ENCODE results near the gene CDH22. TPM values are rescaled to one million over a fixed set of nuclear protein-coding genes. Genes with fewer than 3 reads are reported as not detected.

Gene CDH22
- total and polyA plus RNA-seq, 11 donors, result 0.03 to 0.90 (median 0.48) TPM

DNA sequence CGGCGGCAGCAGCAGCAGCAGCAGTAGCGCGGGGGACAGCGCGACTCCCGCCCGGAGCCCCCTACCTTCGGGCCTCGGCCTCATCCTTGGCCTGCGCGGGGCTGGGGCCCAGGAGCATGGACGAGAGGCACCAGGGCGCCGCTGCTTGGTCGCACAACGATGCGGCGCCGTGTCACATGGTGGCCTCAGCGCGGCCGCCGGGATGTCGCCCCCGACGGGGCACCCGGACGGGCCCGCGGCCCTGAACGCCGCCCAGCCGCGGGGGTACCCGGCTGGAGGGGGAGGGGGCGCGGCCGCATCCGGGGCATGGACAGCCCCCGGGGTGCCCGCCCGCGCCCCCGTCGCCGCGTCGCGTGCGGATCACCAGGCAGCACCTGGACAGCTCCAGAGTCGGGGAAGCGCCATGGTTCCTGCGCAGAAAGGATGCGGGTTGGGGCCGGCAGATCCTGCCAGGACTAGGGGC is 57.1 kb downstream of the CDH22 start:
- Histone ChIP-seq H3K27me3 (peaks cover 22 to 84% (median 54%) of the 10 kb centered on the region in 9 donors), H3K9me3 (no peaks in the 10 kb centered on the region), H3K36me3 (no peaks in the 10 kb centered on the region), H3K4me3 (no peak overlapping the region), H3K27ac (no peak overlapping the region), H3K4me1 (peaks cover 0 to 13% (median 1%) of the 10 kb centered on the region in 12 donors)
- TF ChIP-seq, protein P1, sequence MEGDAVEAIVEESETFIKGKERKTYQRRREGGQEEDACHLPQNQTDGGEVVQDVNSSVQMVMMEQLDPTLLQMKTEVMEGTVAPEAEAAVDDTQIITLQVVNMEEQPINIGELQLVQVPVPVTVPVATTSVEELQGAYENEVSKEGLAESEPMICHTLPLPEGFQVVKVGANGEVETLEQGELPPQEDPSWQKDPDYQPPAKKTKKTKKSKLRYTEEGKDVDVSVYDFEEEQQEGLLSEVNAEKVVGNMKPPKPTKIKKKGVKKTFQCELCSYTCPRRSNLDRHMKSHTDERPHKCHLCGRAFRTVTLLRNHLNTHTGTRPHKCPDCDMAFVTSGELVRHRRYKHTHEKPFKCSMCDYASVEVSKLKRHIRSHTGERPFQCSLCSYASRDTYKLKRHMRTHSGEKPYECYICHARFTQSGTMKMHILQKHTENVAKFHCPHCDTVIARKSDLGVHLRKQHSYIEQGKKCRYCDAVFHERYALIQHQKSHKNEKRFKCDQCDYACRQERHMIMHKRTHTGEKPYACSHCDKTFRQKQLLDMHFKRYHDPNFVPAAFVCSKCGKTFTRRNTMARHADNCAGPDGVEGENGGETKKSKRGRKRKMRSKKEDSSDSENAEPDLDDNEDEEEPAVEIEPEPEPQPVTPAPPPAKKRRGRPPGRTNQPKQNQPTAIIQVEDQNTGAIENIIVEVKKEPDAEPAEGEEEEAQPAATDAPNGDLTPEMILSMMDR (IDR thresholded peaks at IDR 0.05), result no peak
- TF ChIP-seq POLR2A (IDR thresholded peaks at IDR 0.05), result no peak
- ATAC-seq (no peak), DNase-seq (no peak)
- 2% methylated on average over 12 to 56 of the region's 56 CpGs; no CpG with 5 or more reads in 1 of the 4 donors for WGBS, 4 donors
- intact Hi-C loops (cut with DNase I), result loop anchor here in 1 of 10 donors (5.0 to 10.0 kb wide), 2 partner anchors 76 to 119 kb away; no protein-coding TSS in a partner anchor

DNA sequence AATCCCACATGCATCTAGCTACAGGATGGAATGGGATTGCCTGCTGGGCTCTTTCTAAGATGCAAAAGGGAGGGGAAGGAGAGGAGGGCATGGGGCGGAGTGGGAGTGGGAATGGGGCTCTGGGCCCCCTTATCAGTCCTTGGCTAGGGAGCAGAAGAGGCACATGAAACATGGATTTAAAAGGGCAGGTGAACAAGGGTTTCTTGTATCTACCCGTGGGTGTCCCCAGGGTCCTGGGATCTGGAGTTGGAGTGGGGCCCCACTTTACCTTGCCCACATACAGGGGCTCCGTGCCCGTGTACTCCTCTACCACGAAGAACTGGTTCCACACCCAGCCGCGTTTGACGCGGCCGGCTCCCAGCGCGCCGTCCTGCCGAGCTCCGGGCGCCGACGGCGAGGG is 57.5 kb downstream of the CDH22 start:
- H3K4me3 ChIP-seq, result no peak overlapping the region
- ATAC-seq, result no peak
- 3 to 30% (median 7%) methylated on average over 2 to 19 of the region's 19 CpGs for WGBS, 4 donors
- H3K27me3 ChIP-seq, result peaks cover 22 to 89% (median 57%) of the 10 kb centered on the region in 9 donors
- no peak for DNase-seq
- no peak overlapping the region for H3K27ac ChIP-seq
- H3K9me3 ChIP-seq, result no peaks in the 10 kb centered on the region
- no peaks in the 10 kb centered on the region for H3K36me3 ChIP-seq
- no peak for TF ChIP-seq POLR2A (IDR thresholded peaks at IDR 0.05)
- peaks cover 0 to 11% (median 1%) of the 10 kb centered on the region in 12 donors for H3K4me1 ChIP-seq
- intact Hi-C loops (cut with DNase I), result loop anchor here in 1 of 10 donors (5.0 to 10.0 kb wide), 2 partner anchors 76 to 118 kb away; no protein-coding TSS in a partner anchor

DNA sequence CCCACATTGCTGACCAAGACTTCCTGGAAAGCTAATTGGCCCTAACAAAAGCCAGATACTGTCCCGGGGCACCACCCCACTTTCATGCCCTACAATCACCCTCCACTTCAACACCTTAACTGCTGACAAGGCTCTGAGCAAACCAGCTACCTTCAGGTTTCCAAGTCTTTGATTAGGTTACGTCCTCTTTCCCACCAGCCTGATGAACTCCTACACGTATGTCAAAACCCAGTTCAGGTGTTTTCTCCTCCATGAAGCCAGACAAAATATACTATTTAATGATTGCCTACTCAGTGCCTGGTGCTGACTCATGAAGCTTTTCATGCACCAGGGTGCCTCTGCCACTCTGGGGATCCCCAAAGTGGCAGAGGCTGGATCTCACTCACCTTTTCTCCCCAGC is 58.6 kb downstream of the CDH22 start:
- no peak for ATAC-seq
- Histone ChIP-seq H3K36me3 (no peaks in the 10 kb centered on the region), H3K9me3 (no peaks in the 10 kb centered on the region), H3K27me3 (peaks cover 22 to 97% (median 57%) of the 10 kb centered on the region in 9 donors), H3K4me3 (no peak overlapping the region), H3K4me1 (peaks cover 0 to 5% (median 0%) of the 10 kb centered on the region in 12 donors), H3K27ac (no peak overlapping the region)
- 44 to 62% (median 57%) methylated on average over 3 of the region's 3 CpGs for WGBS, 4 donors
- no peak for DNase-seq
- TF ChIP-seq, protein P1 (IDR thresholded peaks at IDR 0.05), result no peak
- TF ChIP-seq POLR2A (IDR thresholded peaks at IDR 0.05), result no peak
- intact Hi-C loops (cut with DNase I), result loop anchor here in 1 of 10 donors (5.0 to 10.0 kb wide), 2 partner anchors 75 to 117 kb away; no protein-coding TSS in a partner anchor

DNA sequence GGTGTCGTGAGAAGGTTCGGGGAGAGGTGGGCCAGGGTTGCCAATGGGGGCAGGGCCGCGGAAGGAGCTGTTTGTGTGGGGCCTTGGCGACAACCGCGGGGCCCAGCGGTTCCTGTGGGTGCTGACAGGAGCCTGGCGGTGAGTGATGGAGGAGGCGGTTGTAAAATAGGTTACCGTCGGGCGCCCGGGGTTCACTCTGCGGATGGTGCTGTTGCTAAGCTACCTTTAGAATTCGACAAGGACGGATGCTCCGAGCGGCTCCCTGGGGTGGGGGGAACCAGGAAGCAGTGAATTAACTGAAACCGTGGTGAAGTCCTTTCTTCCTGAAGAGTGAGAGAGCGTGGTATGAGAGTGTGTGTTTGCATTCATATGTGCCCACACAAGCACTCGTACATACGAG is 61.7 kb downstream of the CDH22 start:
- no peak for DNase-seq
- no peaks in the 10 kb centered on the region for H3K9me3 ChIP-seq
- H3K36me3 ChIP-seq, result no peaks in the 10 kb centered on the region
- H3K4me3 ChIP-seq, result no peak overlapping the region
- intact Hi-C loops (cut with DNase I), result no loop called here
- no peak overlapping the region for H3K27ac ChIP-seq
- H3K27me3 ChIP-seq, result peaks cover 18 to 92% (median 46%) of the 10 kb centered on the region in 9 donors
- ATAC-seq, result no peak
- 9 to 16% (median 12%) methylated on average over 22 to 23 of the region's 23 CpGs for WGBS, 4 donors
- H3K4me1 ChIP-seq, result peaks cover 0 to 5% (median 0%) of the 10 kb centered on the region in 12 donors
- TF ChIP-seq, protein P1 (IDR thresholded peaks at IDR 0.05), result no peak
- no peak for TF ChIP-seq POLR2A (IDR thresholded peaks at IDR 0.05)
